Stimulated activated CD4-positive, alpha-beta T cell treated with anti-CD3 and anti-CD28 coated beads, Interleukin-4, amount 100 ng/mL, for 4 hours (primary cell): Measurements from ENCODE around the gene CNTNAP2.

ENCODE experiments used
- DNase-seq, 2 experiments: peaks; one replicate each; pipeline ENCODE4 v3.0.0-alpha.2; 2020

CNTNAP2 gene

GRCh38 chr7:148079206-148080080 is 1962.8 kb downstream of the CNTNAP2 start:
- DNase-seq, result no peak

GRCh38 chr7:148083448-148083847 is 1966.8 kb downstream of the CNTNAP2 start:
- no peak for DNase-seq

GRCh38 chr7:148084138-148084537 is 1967.5 kb downstream of the CNTNAP2 start:
- DNase-seq, result no peak

- no peak for DNase-seq
Measured at GRCh38 chr7:148091882-148092281, 1975.3 kb downstream of the CNTNAP2 start.

- no peak for DNase-seq
Measured at GRCh38 chr7:148093375-148094166, 1977.0 kb downstream of the CNTNAP2 start.

- no peak for DNase-seq
Measured at GRCh38 chr7:148095066-148095465, 1978.5 kb downstream of the CNTNAP2 start.

GRCh38 chr7:148104136-148104716 is 1987.6 kb downstream of the CNTNAP2 start:
- no peak for DNase-seq

GRCh38 chr7:148104924-148105323 is 1988.3 kb downstream of the CNTNAP2 start:
- DNase-seq, result no peak

- no peak for DNase-seq
Measured at GRCh38 chr7:148105853-148106252, 1989.3 kb downstream of the CNTNAP2 start.

GRCh38 chr7:148107443-148108127 is 1991.0 kb downstream of the CNTNAP2 start:
- no peak for DNase-seq

- no peak for DNase-seq
Measured at GRCh38 chr7:148108381-148108780, 1991.8 kb downstream of the CNTNAP2 start.

- DNase-seq, result no peak
Measured at GRCh38 chr7:148110097-148110868, 1993.7 kb downstream of the CNTNAP2 start.

- DNase-seq, result no peak
Measured at GRCh38 chr7:148114804-148115203, 1998.2 kb downstream of the CNTNAP2 start.

- DNase-seq, result no peak
Measured at GRCh38 chr7:148115308-148115707, 1998.7 kb downstream of the CNTNAP2 start.

- no peak for DNase-seq
Measured at GRCh38 chr7:148116195-148116594, 1999.6 kb downstream of the CNTNAP2 start.

- DNase-seq, result no peak
Measured at GRCh38 chr7:148116829-148117403, 2000.3 kb downstream of the CNTNAP2 start.

GRCh38 chr7:148118371-148118770 is 2001.8 kb downstream of the CNTNAP2 start:
- no peak for DNase-seq

- DNase-seq, result no peak
Measured at GRCh38 chr7:148121401-148121800, 2004.8 kb downstream of the CNTNAP2 start.

GRCh38 chr7:148121847-148122246 is 2005.2 kb downstream of the CNTNAP2 start:
- no peak for DNase-seq

GRCh38 chr7:148124477-148124876 is 2007.9 kb downstream of the CNTNAP2 start:
- no peak for DNase-seq

- no peak for DNase-seq
Measured at GRCh38 chr7:148127374-148127773, 2010.8 kb downstream of the CNTNAP2 start.

GRCh38 chr7:148129023-148129422 is 2012.4 kb downstream of the CNTNAP2 start:
- no peak for DNase-seq
